LNCAP (cell line): Measurements from ENCODE around the gene GSTT2B.

Experiments
- CTCF ChIP-seq: fragments of 450-650 bp; IDR thresholded peaks from 2 replicates; pipeline ENCODE4 v1.5.1; 2017; ENCODE audit warnings: mild to moderate bottlenecking

The GSTT2B gene

GRCh38 chr22:23939017-23939357 lies 22.0 kb downstream of the GSTT2B start:
- TF ChIP-seq CTCF: no peak

GRCh38 chr22:23938328-23939016 lies 22.5 kb downstream of the GSTT2B start:
- no peak for TF ChIP-seq CTCF

GRCh38 chr22:23926561-23926960 lies 34.4 kb downstream of the GSTT2B start:
- TF ChIP-seq CTCF: no peak

- no peak for TF ChIP-seq CTCF
These were observed 35.9 kb downstream of the GSTT2B start for GRCh38 chr22:23925020-23925606.

- no peak for TF ChIP-seq CTCF
These were observed 38.1 kb downstream of the GSTT2B start for GRCh38 chr22:23922921-23923320.

GRCh38 chr22:23915290-23915689 lies 45.7 kb downstream of the GSTT2B start:
- TF ChIP-seq CTCF: no peak

GRCh38 chr22:23913661-23914353 lies 47.2 kb downstream of the GSTT2B start:
- no peak for TF ChIP-seq CTCF
